Stimulated activated naive B cell treated with anti-CD40 and anti-IgM and Interleukin-4, amounts not matched to agents 10 μg/mL and 1 μg/mL and 100 μg/mL, for 72 hours (primary cell): ENCODE measurements around the gene TAGLN3.
A peak's percentile ranks its signal among the peaks of the same experiment; 100 is the strongest.
"Not testable (repeated sequence)": the region's sequence is repeated elsewhere in the genome, so short reads cannot be mapped to it uniquely, and the experiment has no call there.

Source experiments
- ATAC-seq, 2 donors: fragments of 150-1000 bp; cut with Tn5 transposase; replicated peaks; 2 replicates each; pipeline ENCODE4 v1.10.0; 2021; ENCODE audit warnings: moderate library complexity in 1 of 2
- DNase-seq: peaks from one replicate; pipeline ENCODE4 v3.0.0; 2021
- H3K27ac Mint-ChIP-seq: one replicate; pipeline ENCODE4 v1.8.0; 2022; ENCODE audit warnings: mild to moderate bottlenecking, mixed read lengths
- H3K27me3 Mint-ChIP-seq, 2 donors: one replicate each; pipeline ENCODE4 v1.8.0; 2022; ENCODE audit warnings: mixed read lengths in 2 of 2
- H3K36me3 Mint-ChIP-seq, 2 donors: one replicate each; pipeline ENCODE4 v1.8.0; 2022; ENCODE audit warnings: mixed read lengths in 2 of 2, mild to moderate bottlenecking in 1 of 2
- H3K4me1 Mint-ChIP-seq, 2 donors: one replicate each; pipeline ENCODE4 v1.8.0; 2022; ENCODE audit warnings: mixed read lengths in 2 of 2, mild to moderate bottlenecking in 1 of 2
- H3K4me3 Mint-ChIP-seq, 2 donors: one replicate each; pipeline ENCODE4 v1.8.0; 2022; ENCODE audit warnings: mild to moderate bottlenecking in 2 of 2, mixed read lengths in 2 of 2, moderate library complexity in 1 of 2
- H3K9me3 Mint-ChIP-seq, 2 donors: one replicate each; pipeline ENCODE4 v1.8.0; 2022; ENCODE audit warnings: mixed read lengths in 2 of 2, mild to moderate bottlenecking in 1 of 2

TAGLN3 gene

DNA sequence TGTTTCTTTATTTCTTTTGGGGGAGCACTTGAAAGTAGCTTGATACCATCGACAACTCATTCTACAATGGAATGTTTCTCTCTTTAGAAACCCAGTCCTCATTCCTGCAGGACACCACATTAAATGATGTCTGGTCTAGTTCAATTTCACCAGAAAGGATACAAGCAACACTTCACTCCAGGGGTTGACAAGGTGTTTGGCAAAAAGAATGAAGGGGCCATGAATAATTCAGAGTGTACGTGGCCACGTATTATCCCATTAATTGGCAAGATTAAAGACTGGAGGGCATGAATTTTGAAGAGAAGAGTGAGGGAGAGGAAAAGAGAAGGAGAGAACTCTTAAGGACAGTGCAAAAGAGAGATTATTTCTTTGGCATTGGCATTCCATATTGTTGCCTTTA lies 36.5 kb downstream of the TAGLN3 start:
- Mint-ChIP-seq H3K4me1 (peaks cover 2 to 7% of the 10 kb centered on the region in 2 donors), H3K4me3 (no peak overlapping the region), H3K36me3 (peaks cover 0 to 4% of the 10 kb centered on the region in 2 donors), H3K27me3 (no peaks in the 10 kb centered on the region), H3K27ac (no peak overlapping the region), H3K9me3 (no peaks in the 10 kb centered on the region)
- ATAC-seq (no peak), DNase-seq (no peak)

GRCh38 chr3:112037194-112037593 lies 38.5 kb downstream of the TAGLN3 start:
- ATAC-seq, H3K27ac Mint-ChIP-seq, H3K9me3 Mint-ChIP-seq, H3K4me3 Mint-ChIP-seq, DNase-seq, H3K4me1 Mint-ChIP-seq, H3K36me3 Mint-ChIP-seq, H3K27me3 Mint-ChIP-seq: not testable (repeated sequence)

- Mint-ChIP-seq H3K27me3 (no peaks in the 10 kb centered on the region), H3K36me3 (peaks cover 0 to 4% of the 10 kb centered on the region in 2 donors), H3K4me1 (peaks cover 2 to 7% of the 10 kb centered on the region in 2 donors), H3K9me3 (no peaks in the 10 kb centered on the region), H3K27ac (no peak overlapping the region), H3K4me3 (no peak overlapping the region)
- ATAC-seq (no peak), DNase-seq (no peak)
Observed at GRCh38 chr3:112038863-112039262, 40.1 kb downstream of the TAGLN3 start.

- DNase-seq = no peak
- peaks cover 0 to 4% of the 10 kb centered on the region in 2 donors for H3K36me3 Mint-ChIP-seq
- H3K4me1 Mint-ChIP-seq = peaks cover 2 to 7% of the 10 kb centered on the region in 2 donors
- H3K27me3 Mint-ChIP-seq = no peaks in the 10 kb centered on the region
- H3K9me3 Mint-ChIP-seq = no peaks in the 10 kb centered on the region
- no peak for ATAC-seq
- no peak overlapping the region for H3K4me3 Mint-ChIP-seq
- peak overlapping the region; percentile 42 for H3K27ac Mint-ChIP-seq
Observed at GRCh38 chr3:112041321-112041720, 42.6 kb downstream of the TAGLN3 start.

GRCh38 chr3:112042842-112043280 lies 44.1 kb downstream of the TAGLN3 start:
- Mint-ChIP-seq H3K4me1 (peaks cover 2 to 7% of the 10 kb centered on the region in 2 donors), H3K27ac (no peak overlapping the region), H3K36me3 (no peaks in the 10 kb centered on the region), H3K9me3 (no peaks in the 10 kb centered on the region), H3K27me3 (no peaks in the 10 kb centered on the region), H3K4me3 (no peak overlapping the region)
- DNase-seq (no peak), ATAC-seq (no peak)

DNA sequence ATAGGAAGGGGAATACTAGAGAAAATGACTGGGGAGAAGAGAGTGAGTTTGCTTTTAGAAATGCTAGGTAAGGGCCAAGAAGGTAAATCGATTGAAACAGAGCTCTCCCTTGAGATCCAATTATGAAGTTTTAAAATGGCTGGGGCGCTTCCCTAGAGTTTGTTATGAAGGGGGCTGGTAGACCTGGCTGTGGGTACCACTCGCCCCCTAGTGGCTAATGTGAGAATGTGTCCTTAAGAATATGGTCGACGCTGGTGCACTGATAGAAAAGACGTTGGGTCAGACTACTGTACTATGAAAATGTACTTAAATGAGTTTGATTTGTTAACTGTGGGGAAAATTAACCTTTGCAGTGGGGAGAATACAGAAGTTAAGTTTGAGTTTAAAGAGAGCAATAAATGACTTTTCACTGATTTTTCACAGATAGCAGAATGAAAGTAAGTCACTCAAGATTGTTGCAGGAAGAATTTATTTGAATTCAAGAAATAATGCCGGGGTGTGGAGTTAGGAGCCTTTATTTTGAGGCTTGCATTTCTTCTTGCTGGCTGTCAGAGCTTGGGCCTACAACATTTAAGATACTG lies 45.0 kb downstream of the TAGLN3 start:
- ATAC-seq (peak; percentile 97 to 98), DNase-seq (peak; percentile 20)
- Mint-ChIP-seq H3K36me3 (no peaks in the 10 kb centered on the region), H3K9me3 (no peaks in the 10 kb centered on the region), H3K4me3 (no peak overlapping the region), H3K27ac (no peak overlapping the region), H3K4me1 (peaks cover 2 to 4% of the 10 kb centered on the region in 2 donors), H3K27me3 (no peaks in the 10 kb centered on the region)

- no peaks in the 10 kb centered on the region for H3K4me1 Mint-ChIP-seq
Observed at GRCh38 chr3:112046599-112046998, 47.9 kb downstream of the TAGLN3 start.

GRCh38 chr3:112047264-112047663 lies 48.5 kb downstream of the TAGLN3 start:
- no peak for DNase-seq
- ATAC-seq = no peak
- H3K27me3 Mint-ChIP-seq = peaks cover 6% of the 10 kb centered on the region in 2 donors
- no peaks in the 10 kb centered on the region for H3K9me3 Mint-ChIP-seq
- H3K4me1 Mint-ChIP-seq = no peaks in the 10 kb centered on the region
- no peak overlapping the region for H3K4me3 Mint-ChIP-seq
- H3K36me3 Mint-ChIP-seq = no peaks in the 10 kb centered on the region
- no peak overlapping the region for H3K27ac Mint-ChIP-seq

More at GRCh38 chr3:112046599-112046998, 47.9 kb downstream of the TAGLN3 start:
- Mint-ChIP-seq H3K36me3 (no peaks in the 10 kb centered on the region), H3K4me3 (no peak overlapping the region), H3K27ac (no peak overlapping the region), H3K9me3 (no peaks in the 10 kb centered on the region), H3K27me3 (peaks cover under 1% of the 10 kb centered on the region in 2 donors)
- no peak for ATAC-seq
- DNase-seq = no peak

DNA sequence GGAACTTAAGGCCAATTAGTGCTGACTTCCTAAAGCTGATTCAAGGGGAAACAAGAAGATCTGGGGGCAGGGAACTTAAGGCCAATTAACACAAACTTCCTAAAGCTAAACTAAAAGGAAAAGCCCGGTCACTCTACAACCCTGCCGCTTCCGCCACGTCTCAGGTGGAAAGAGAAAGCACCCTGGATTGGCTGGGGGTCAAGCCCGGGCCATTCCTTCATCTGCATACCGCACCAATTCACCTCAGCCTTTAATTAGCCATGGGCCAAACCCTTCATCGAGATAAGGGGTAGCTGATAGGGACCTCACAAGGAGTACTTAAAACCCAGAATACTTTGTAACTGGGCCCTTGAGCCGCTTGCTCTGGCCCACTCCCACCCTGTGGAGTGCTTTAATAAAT lies 50.2 kb downstream of the TAGLN3 start:
- peaks cover 6 to 16% of the 10 kb centered on the region in 2 donors for H3K27me3 Mint-ChIP-seq
- no peak overlapping the region for H3K27ac Mint-ChIP-seq
- DNase-seq (no peak), ATAC-seq (no peak)
- H3K9me3 Mint-ChIP-seq = no peaks in the 10 kb centered on the region
- no peaks in the 10 kb centered on the region for H3K4me1 Mint-ChIP-seq
- H3K36me3 Mint-ChIP-seq = no peaks in the 10 kb centered on the region
- H3K4me3 Mint-ChIP-seq = no peak overlapping the region

GRCh38 chr3:112053229-112053628 lies 54.5 kb downstream of the TAGLN3 start:
- H3K36me3 Mint-ChIP-seq = no peaks in the 10 kb centered on the region
- ATAC-seq (no peak), DNase-seq (no peak)
- H3K9me3 Mint-ChIP-seq = no peaks in the 10 kb centered on the region
- no peak overlapping the region for H3K4me3 Mint-ChIP-seq
- H3K27ac Mint-ChIP-seq = no peak overlapping the region
- no peaks in the 10 kb centered on the region for H3K4me1 Mint-ChIP-seq
- peaks cover 9 to 16% of the 10 kb centered on the region in 2 donors for H3K27me3 Mint-ChIP-seq

GRCh38 chr3:112056451-112056929 lies 57.8 kb downstream of the TAGLN3 start:
- DNase-seq (no peak), ATAC-seq (no peak)
- Mint-ChIP-seq H3K4me1 (no peaks in the 10 kb centered on the region), H3K27ac (no peak overlapping the region), H3K4me3 (no peak overlapping the region), H3K27me3 (peaks cover 9 to 16% of the 10 kb centered on the region in 2 donors), H3K36me3 (no peaks in the 10 kb centered on the region), H3K9me3 (peaks cover 0 to 4% of the 10 kb centered on the region in 2 donors)

- H3K27ac Mint-ChIP-seq = no peak overlapping the region
- peaks cover 0 to 4% of the 10 kb centered on the region in 2 donors for H3K9me3 Mint-ChIP-seq
- peaks cover 0 to 3% of the 10 kb centered on the region in 2 donors for H3K27me3 Mint-ChIP-seq
- no peak for ATAC-seq
- H3K36me3 Mint-ChIP-seq = no peaks in the 10 kb centered on the region
- no peak overlapping the region for H3K4me3 Mint-ChIP-seq
- no peaks in the 10 kb centered on the region for H3K4me1 Mint-ChIP-seq
- no peak for DNase-seq
Observed at GRCh38 chr3:112059497-112059896, 60.8 kb downstream of the TAGLN3 start.

DNA sequence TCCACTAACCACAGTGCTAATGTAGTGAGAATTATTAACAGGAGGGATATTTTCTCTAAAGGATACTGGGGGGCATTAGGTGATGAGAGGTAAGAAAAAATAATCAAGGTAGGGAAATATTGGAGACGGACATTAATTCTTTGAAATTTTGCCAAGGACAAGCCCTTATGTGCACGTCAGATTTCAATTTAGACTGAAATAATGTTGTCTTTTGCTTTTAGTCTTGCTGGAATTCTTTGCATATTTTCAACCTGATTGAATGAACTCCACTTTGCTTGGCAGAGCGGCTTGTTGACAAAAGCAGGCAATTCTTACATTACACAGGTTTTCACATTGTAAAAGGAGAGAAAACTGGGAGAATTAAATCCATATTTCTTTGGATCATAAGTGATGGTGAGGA lies 62.4 kb downstream of the TAGLN3 start:
- DNase-seq (no peak), ATAC-seq (no peak)
- no peak overlapping the region for H3K4me3 Mint-ChIP-seq
- H3K27me3 Mint-ChIP-seq = peaks cover 0 to 3% of the 10 kb centered on the region in 2 donors
- no peaks in the 10 kb centered on the region for H3K4me1 Mint-ChIP-seq
- peaks cover 0 to 4% of the 10 kb centered on the region in 2 donors for H3K9me3 Mint-ChIP-seq
- no peaks in the 10 kb centered on the region for H3K36me3 Mint-ChIP-seq
- H3K27ac Mint-ChIP-seq = no peak overlapping the region
